8988T (cell line): ENCODE results near the gene SESN1.

ENCODE experiments used
- DNase-seq: peaks from one replicate; pipeline ENCODE4 v3.0.0; 2011

The SESN1 gene

DNA sequence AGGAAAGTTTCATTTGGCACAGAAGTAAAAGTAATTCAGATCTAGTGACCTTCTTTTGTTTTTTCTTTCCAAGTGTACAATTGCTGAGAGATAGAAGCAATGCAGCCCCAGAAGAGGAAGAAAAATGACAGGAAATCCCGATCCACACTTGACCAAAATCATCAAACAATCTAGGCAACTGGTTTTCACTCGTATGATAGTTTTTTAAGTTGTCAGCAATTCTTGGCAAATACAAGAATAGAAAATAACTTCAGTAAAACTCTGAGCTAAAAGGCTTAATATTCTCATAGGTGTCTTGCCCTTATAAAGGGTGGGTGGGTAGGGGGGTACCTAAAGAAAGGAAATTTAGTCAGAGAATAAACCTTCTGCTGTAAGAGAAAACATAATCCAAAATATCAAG is 36.0 kb downstream of the SESN1 start:
- DNase-seq = no peak

DNA sequence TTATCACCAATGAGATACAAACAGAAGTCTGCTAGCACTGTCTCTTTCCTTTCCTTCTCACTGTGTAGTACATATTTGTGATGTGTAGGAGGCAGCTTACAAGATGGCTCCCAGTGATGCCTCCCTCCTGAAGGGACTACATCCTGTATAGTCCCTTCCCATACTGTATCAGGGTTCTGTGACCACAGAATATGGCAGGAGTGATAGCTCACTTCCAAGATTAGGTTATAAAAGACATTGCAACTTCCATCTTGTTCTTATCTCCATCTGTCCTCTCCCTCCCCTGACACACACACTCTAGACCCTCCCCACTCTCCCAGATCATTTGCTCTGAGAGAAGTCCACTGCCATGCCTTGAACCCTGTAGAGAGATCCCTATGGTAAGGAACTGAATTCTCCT is 38.0 kb downstream of the SESN1 start:
- no peak for DNase-seq

DNA sequence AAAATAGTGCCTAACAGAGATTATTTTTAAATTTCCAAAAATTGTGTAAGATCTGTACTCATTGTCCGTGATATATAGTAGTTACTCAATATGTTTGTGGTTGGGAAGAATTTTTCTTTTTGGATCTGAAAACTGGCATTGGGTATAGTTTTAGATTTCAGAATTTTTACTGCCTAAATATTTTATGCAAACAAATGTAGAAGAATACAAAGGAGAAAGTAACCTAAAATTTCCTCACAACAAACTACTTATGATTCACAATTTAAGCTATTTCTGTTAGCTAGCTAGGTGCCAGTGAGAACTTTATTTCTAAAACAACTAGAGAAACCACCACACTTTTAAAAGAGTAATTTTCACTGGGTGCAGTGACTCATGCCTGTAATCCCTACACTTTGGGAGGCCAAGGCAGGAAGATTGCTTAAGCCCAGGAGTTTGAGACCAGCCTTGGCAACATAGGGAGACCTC is 38.8 kb downstream of the SESN1 start:
- DNase-seq = no peak

DNA sequence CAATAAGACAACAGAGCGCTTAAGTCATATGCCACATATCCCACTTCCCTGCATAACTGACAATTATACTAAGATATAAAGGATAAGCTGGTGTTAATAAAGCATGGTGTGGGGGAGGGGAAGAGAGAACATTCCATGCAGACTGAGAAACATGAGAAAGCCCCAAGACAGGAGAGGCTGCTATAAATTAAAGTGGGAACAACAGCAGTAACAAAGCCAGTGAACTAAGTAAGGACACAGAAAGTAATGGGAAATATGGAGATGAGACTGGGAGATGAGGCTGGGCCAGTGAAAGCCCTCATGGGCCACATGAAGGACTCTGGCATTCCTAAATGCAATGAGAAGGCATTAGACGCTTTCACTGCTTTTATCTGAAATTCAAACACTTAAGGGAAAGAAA is 41.3 kb downstream of the SESN1 start:
- DNase-seq = no peak

DNA sequence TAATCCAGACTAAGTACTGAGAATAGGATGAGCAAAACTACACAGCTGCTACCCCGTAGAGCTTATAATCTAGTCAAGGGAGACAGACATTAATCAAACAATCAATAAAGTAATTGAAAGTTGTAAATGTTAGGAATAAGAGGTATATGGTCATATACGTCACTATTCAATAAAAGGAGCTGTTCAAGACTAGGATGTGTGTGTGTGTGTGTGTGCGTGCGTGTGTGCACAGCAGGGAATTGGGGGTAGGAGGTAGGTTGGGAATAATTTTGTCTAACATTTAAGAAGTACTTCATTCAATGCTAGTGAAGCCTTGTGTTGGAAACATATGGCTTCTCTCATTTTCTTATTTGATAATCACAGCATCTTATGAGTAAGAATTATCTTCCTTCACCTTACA is 41.8 kb downstream of the SESN1 start:
- no peak for DNase-seq

DNA sequence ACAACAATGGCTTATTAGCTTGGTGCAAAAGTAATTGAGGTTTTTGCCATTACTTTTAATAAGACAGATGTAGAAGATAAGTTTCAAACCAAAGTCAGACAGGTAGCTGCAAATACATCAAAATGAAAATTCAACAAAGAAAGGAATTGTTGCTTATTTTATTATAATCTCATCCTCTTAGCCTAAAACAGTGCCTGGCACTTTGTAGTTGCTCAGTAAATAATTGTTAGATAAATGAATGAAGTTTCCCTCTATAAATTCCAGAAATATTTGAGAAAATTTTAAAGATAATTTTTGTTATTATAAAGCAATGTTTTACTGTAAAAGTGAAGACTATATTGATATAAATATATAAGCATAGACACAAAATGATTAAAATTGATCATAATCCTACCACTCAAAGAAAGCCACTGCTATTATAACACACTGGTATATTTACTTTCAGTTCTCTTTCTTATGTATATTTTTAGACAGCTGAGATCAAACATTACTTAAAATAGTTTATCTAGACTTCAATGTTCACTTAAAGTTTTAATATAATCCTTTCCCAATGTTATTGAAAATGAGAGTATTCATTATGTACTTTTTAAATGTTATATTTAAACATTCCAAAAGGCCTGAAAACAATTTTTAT is 42.5 kb downstream of the SESN1 start:
- no peak for DNase-seq

DNA sequence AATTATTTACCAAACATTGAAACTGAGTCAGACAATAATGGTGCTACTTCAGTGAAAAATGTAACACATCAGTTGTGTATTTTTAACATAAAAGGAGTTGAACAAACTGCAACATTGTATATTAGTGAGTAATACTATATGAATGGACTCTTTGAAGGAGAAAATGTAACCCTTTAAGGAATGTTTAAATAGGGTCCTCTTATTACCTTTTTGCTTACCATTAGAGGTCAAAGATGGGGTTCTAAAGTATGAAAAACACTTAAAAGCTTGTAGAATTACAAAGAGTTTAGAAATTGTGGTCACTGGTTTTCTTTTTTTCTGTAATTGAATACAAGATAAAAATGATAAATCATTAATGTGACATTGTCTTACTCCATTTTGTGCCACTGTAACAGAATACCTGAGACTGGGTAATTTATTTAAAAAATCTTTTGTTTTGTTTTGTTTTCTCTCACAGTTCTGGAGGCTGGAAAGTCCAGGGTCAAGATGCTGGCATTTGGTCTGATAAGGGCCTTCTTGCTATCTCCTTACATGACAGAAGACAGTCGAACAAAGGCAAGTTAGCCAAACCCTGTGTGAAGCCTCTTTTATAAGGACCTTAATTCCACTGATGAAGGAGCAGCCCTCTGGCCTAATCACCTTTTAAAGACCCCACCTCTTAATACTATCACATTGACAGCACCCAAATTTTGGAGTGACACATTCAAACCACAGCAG is 43.2 kb downstream of the SESN1 start:
- no peak for DNase-seq

DNA sequence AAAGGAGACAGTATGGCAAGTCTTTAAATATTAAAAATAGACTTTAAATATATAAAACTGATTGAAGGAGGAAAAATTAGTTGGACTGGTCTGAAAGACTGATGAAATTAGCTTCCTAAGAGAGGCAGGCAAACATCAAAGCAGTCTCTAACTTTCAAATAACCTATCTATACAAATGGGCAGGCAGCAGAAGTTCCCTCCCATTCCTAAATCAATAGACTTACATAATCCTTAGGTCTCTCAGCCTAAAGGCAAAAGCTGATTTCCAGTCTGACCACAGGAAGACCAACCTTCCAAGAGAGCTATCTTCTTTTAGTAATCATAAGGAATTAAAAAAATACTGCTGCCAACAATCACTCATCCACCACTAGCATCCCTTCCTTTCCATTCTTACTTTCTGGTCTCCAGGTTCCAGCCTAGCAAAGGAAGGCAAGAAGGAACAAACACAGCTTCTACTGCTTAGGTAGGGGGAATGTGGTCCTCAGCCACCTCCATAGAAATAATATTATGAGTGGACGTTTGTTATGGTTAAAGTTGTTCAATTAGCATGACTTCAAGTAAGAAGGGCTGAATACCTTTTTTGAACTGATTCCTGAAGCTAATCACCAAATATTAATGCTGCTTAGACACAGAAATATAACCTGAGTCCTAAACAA is 44.1 kb downstream of the SESN1 start:
- DNase-seq = no peak

DNA sequence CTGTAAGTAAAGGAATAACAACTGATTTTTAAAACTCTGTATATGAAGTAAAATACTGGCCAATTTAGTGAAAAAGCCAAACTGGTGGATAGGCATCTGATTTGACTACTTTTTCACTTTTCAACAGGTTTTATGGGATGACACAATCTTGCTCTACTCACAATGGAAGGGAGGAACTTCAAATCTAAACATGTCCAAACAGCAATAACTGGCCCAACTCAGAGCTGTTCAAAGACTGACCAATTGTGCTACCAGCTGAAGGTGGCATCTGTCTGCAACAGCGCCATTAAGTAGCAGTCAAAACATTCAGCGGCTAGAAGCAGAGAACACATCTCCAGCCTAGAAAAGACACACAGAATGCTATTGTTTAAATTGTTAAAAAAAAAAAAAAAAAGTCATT is 44.6 kb downstream of the SESN1 start:
- DNase-seq = no peak

DNA sequence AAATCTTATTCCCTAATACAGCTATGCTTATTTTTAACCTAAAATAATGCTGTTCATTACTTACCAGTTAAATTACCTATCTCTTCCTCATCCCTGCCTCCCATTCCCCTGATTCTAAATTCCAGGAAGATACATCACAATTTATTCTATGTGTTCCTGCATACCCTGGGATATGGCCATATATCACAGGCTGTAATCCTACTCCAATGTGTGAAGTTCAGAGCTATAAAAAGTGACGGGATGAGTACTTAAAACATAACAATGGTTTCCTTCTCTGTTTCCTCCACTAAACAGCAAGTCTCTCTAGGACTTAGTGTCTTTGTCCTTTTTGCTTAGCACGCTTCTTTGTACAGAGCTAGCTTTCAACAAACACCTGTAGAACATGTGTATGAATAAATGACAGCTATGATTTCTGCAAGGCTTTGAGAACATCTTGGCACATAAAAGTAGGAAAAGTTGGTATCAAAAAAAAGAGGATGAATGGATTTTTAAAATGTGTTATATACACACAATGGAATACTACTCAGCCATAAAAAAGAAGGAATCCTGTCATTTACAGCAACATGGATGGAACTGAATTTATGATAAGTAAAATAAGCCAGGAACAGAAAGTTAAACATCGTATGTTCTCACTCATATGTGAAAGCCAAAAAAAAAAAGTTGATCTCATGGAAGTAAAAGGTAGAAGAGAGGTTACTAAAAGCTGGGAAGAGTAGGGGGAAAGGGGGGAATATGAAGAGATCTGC is 45.8 kb downstream of the SESN1 start:
- DNase-seq = no peak

DNA sequence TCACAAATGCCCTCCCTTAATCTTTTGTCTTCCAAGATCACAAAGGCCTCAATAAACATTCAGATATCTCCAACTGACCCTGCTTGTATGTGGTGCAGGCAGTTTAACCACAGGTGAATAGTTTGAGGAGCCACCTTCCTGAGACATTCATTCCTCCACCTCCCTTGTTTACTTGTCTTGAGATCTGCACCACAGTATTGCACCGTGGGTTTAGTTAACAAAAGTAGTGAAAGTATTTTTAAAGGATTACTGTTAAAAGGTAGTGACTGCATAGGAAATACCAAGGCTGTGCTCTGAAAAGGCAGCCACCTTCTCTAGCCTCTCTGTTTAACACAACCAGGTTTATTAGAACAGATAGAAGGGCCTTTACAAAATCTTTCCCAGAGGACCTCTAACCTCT is 46.5 kb downstream of the SESN1 start:
- DNase-seq = no peak

DNA sequence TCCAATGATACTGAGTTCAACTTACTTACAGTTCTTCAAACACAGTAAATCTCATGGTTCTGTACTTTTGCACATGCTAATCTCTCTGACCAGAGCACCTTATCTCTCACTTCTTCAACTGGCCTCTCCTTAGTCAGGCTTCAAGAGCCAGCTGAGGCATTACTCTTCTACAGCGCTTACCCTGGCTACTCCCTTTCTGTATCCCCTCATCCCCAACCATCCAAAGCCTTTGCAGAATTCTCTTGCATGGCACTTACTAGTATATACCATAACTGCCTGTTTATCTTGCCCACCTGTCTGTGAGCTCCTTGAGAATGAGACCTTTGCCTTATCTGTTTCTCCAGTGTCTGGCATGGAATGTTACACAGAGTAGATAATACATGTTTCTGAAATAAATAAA is 49.2 kb downstream of the SESN1 start:
- no peak for DNase-seq

DNA sequence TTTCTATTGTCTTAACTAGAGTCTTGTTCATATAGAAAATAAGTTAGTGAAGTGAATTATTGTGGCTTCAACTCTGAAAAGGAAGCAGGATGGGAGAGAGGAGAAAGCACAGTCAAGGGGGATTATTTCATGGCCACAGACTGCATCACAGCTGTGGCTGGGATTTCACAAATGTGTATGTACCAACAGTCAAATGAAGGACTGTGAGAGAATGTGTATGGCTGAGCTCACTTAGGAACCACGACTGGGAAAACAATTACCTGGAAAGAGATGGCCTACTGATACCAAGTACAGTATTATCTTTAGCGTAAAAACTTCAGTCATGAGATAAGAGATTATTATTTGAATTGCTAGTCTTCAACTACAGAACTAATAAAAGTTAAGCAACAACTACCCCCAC is 54.9 kb downstream of the SESN1 start:
- DNase-seq = no peak

DNA sequence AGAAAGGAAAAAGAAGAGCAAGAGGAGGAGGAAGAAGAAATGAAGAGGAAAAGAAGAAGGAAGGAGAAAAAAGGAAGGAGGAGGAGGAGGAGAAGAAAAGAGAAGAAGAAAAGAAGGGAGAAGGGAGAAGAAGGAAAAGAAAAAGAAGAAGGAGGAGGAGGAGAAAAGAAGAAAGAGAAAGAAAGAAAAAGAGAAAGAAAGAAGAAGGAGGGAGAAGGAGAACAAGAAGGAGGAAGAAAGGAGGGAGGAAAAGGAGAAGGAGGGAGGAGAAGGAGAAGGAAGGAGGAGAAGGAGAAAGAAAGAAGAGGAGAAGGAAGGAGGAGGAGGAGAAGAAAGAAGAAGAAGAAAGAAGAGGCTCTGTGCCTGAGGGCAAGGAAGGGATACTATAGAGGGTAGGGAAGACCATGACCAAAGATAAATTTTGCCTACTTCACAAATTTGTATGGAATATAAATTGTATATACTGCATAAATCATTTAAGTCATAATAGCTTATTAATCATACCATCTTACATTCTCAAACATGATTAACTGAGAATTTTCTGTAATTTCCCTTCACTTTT is 55.7 kb downstream of the SESN1 start:
- no peak for DNase-seq

DNA sequence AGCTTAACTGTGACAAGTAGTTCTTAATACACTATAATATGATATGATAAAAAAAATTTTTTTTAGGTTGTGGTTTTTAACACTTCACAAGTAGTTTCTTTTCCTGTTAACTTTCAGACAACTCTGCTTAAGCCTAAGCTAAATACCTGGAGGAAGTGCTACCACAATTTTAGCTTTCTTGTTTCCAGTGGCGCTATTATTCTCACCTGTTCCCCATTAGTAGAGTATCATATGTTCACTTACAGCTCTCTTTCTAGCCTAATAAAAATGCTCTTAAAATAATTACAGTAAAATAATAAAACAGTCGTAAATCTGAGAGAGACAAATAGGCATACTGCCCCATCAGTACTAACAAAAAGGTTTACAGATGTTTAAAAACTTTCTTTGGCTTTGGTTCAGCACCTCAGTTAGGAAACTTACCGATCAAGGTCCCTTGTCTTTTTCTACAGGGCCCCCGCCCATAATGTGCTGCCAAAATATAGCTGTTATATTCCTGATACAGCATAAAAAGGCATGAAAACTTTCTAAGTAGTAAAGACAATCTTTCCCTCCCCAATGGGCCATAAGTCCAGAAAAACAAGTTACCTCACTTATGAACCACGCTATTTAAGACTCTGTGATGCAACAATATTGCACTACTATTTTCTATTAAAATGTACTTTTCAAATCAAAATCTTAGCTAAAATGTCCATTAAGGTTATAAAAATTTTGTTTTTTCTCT is 57.9 kb downstream of the SESN1 start:
- no peak for DNase-seq

DNA sequence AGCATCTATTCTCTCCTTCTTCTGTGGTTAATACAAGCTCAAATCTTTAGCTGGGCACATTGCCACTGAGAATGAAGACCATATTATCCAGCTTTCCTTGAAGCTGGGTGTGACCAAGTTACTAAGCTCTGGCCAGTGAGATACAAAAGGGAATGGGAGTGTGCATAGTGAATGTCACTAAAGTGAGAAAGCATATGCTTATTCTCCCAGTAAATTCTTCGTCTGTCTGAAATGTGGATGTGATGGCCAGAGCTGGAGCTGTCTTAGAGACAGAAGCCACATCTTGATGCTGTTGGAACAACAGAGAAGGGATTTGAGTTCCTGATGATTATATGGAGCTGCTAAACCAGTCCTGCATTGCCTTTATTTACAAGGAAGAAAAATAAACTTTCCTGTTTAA is 60.1 kb downstream of the SESN1 start:
- DNase-seq = no peak

DNA sequence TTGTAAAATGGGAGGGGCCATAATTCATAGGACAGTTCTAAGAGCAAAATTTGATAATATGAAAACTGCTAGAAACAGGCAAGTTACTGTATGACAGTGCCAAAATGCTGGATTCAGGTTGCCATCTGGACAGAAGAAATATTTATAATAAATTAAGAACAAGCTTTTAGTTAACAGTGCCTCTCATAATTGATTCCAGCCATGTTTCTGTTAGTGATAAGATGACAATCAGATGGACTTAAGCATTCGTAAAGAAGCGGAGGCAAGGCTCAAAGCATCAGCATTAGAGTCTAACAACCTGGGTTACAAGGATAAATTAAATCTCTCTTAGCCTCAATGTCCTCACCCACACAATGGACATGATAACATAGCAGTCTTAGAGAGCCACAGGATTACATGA is 61.0 kb downstream of the SESN1 start:
- no peak for DNase-seq

DNA sequence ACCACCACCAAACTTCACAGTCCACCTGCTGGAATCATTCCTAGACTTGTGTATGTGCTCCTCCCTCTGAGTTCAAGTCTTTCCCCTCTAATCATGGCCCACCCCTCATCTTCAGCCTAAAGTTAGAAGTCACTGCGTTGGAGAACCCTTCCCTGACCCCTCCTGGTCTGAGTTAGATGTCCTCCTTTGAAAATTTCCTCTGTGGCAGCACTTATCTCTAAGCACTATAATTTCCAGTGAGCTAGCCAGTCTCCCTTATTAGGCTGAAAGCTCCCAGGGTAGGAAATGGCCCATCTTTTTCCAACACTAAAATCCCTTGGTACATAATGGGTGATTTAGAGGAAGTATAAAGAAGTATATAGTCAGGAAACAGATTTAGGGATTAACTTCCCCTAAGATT is 63.2 kb downstream of the SESN1 start:
- no peak for DNase-seq

DNA sequence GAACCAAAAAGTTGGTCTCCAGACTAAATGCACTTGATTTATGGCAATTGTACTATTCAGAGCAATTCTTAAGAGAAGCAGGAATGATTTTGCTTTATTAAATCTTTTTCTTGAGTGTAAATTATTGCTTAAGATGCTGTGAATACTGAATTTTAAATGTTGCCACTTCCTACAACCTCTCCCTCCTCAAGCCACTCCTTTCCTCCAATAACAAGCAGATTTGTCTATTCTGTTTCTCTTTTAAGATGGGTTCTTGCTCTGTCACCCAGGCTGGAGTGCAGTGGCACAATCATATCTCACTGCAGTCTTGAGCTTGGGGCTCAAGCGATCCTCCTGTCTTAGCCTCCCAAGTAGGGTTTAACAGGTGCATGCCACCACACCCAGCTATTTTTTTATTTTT is 65.3 kb downstream of the SESN1 start:
- no peak for DNase-seq

DNA sequence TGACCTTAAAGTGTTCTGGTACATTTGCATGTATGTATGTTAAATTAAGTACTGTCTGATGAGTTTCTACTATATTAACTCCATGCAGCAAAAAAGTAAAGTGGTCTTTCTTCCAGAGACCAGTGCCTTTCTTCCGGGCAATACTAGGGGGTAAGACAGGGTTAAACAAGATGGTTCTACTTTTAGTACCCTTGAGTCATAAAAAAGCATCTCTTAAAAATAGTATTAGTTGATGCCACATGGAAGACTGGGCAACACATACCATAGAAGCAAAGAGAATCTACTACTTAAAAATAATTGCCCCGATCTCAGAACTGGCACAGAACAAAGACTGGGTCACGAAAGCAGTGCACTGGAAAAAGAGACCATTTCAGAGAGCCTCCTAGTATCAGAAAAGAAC is 66.2 kb downstream of the SESN1 start:
- DNase-seq = no peak

DNA sequence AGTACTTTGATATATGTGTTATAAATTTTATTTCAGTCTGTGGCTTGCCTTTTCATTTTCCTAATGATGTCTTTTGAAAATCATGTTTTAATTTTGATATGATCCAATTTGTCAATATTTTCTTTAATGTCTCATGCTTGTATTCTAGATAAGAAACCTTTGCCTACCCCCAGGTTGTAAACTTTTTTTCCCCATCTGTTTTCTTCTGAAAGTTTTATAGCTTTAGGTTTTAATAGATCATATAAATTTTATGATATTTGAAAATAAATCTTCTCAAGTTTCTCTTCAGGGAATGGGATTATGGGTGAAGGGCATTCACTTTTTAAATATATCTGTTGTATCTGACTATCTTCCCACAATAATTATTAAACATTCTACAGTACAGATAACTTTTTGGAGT is 66.7 kb downstream of the SESN1 start:
- DNase-seq = no peak

DNA sequence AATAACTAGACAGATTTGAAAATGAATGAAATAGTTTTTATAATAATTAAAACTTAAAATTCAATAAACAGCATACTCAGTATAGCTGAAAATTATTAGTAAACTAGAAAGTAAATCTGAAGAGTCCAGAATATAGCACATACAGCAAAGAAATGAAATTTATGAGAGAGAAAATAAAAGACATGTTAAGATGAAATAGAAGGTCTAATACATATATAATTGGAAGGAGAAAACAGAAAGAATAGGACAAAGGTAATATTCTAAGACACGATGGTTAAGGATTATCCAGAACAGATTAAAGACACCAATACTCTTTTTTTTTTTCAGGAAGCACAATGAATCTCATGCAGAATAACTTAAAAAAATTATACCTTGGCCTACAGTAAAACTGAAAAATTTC is 69.0 kb downstream of the SESN1 start:
- no peak for DNase-seq

DNA sequence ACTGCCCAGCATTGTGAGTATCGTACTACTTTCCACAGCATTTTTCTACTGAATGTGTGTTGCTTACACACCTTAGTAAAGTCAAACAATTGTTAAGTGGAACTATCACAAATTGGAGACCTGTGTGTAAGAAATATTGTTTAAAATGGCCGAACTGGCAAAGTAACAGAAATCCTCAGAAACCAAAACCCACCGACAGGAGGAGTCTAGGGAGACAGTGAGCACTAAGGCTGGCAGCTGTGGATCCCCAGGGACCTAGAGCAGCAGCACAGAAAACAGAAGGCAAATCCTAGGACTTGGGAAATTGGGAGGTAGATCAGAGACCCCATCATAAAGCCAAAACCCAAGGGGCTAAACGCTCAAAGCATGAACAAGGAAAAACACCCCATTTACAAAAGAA is 69.9 kb downstream of the SESN1 start:
- no peak for DNase-seq
